HCT116 (cell line): ENCODE results near the gene PFN3. TPM values are rescaled to one million over a fixed set of nuclear protein-coding genes. Genes with fewer than 3 reads are reported as not detected.
A peak's percentile ranks its signal among the peaks of the same experiment; 100 is the strongest.

Experiments
- ATAC-seq: fragments of 200-7000 bp; cut with Tn5 transposase; 2 replicates; pipeline ENCODE4 v1.9.1; 2020; ENCODE audit warnings: mild to moderate bottlenecking, moderate library complexity
- BruUV-seq: library from RNA; stranded (reverse); fragments of 400-500 nt; replicated peaks from 2 replicates; lab custom pipeline; 2021; lab: Mats Ljungman, UMichigan
- CTCF ChIA-PET: fragments of 300-600 bp; sonication (Branson Sonifier 250); formaldehyde crosslinking; loops from one replicate; lab custom pipeline; 2021; ENCODE audit warnings: antibody characterized with exemption; lab: Charles Lee
- POLR2A ChIA-PET: fragments of 300-600, 350-600 bp; sonication (Branson Sonifier 250); formaldehyde crosslinking; loops from one replicate; lab custom pipeline; 2021; ENCODE audit warnings: antibody characterized with exemption; lab: Charles Lee
- RAD21 ChIA-PET, 2 experiments: fragments of 300-600 bp; sonication (Branson Sonifier 250); formaldehyde crosslinking; loops; one replicate each; lab custom pipeline; 2023; ENCODE audit warnings: low total read pairs in 2 of 2; ENCODE audit not compliant: uncharacterized antibody in 2 of 2, unreplicated experiment in 2 of 2, low non-redundant PET in 1 of 2; lab: Charles Lee
- DNase-seq: peaks from one replicate; pipeline ENCODE4 v3.0.0-alpha.2; 2010; ENCODE audit warnings: low read depth, low spot score
- H2AFZ ChIP-seq: fragments of 200-600 bp; shearing (Covaris generic), sonication (generic); 2 replicates; pipeline ENCODE4 v1.6.1; 2017; ENCODE audit warnings: low read depth, mixed run types, mixed read lengths, antibody characterized with exemption, low read length; ENCODE audit not compliant: poor library complexity, severe bottlenecking
- H3K27ac ChIP-seq: 2 replicates; pipeline ENCODE4 v1.5.1; 2012; ENCODE audit warnings: low read depth, low read length
- H3K27me3 ChIP-seq: fragments of 200-600 bp; sonication (generic); 2 replicates; pipeline ENCODE4 v1.6.1; 2016; ENCODE audit warnings: mixed run types, low read length, mixed read lengths; ENCODE audit not compliant: insufficient read depth
- H3K36me3 ChIP-seq, 2 experiments: fragments of 200-500 bp in 1 of 2; fragments of 200-600 bp in 1 of 2; sonication (Bioruptor generic) in 1 of 2; sonication (generic) in 1 of 2; 2 replicates each; pipeline versions ENCODE4 v1.5.1 to v1.6.1; 2014 to 2016; ENCODE audit warnings: low read length in 2 of 2, inconsistent platforms in 1 of 2, mixed read lengths in 1 of 2, mixed run types in 1 of 2; ENCODE audit not compliant: insufficient read depth in 2 of 2, control insufficient read depth in 1 of 2
- H3K4me1 ChIP-seq, 2 experiments: fragments of 200-600 bp in 1 of 2; sonication (generic) in 1 of 2; 2 replicates each; pipeline versions ENCODE4 v1.5.1 to v1.6.1; 2012 to 2017; ENCODE audit warnings: low read length in 2 of 2, inconsistent platforms in 1 of 2, mild to moderate bottlenecking in 1 of 2, mixed read lengths in 1 of 2, mixed run types in 1 of 2, moderate library complexity in 1 of 2; ENCODE audit not compliant: insufficient read depth in 2 of 2, control insufficient read depth in 1 of 2
- H3K4me2 ChIP-seq: fragments of 200-600 bp; sonication (generic); 2 replicates; pipeline ENCODE4 v1.6.1; 2017; ENCODE audit warnings: mixed run types, low read length, mixed read lengths
- H3K4me3 ChIP-seq, 2 experiments: fragments of 200-600 bp in 1 of 2; sonication (generic) in 1 of 2; replicated peaks in 1 of 2; 2 replicates each; pipeline ENCODE4 v1.5.1; 2011 to 2016; ENCODE audit warnings: low read length in 2 of 2, control low read depth in 1 of 2, low read depth in 1 of 2, mild to moderate bottlenecking in 1 of 2, mixed read lengths in 1 of 2, mixed run types in 1 of 2
- H3K79me2 ChIP-seq: fragments of 200-600 bp; sonication (generic); 2 replicates; pipeline ENCODE4 v1.6.1; 2017; ENCODE audit warnings: mild to moderate bottlenecking, mixed run types, low read length, moderate library complexity, mixed read lengths; ENCODE audit not compliant: insufficient read depth
- H3K9ac ChIP-seq: fragments of 200-600 bp; sonication (generic); 2 replicates; pipeline ENCODE4 v1.6.1; 2016; ENCODE audit warnings: low read length, mixed read lengths
- H3K9me2 ChIP-seq: fragments of 200-600 bp; sonication (generic), shearing (Covaris generic); 2 replicates; pipeline ENCODE4 v1.6.1; 2017; ENCODE audit warnings: mixed run types, mild to moderate bottlenecking, moderate library complexity; ENCODE audit not compliant: insufficient read depth
- H3K9me3 ChIP-seq, 2 experiments: fragments of 200-500 bp in 1 of 2; fragments of 200-600 bp in 1 of 2; sonication (Bioruptor generic) in 1 of 2; sonication (generic) in 1 of 2; 2 replicates each; pipeline ENCODE4 v1.6.1; 2014 to 2017; ENCODE audit warnings: low read length in 2 of 2, mixed read lengths in 2 of 2, inconsistent platforms in 1 of 2, low read depth in 1 of 2, mild to moderate bottlenecking in 1 of 2, mixed run types in 1 of 2, moderate library complexity in 1 of 2; ENCODE audit not compliant: control insufficient read depth in 1 of 2, insufficient read depth in 1 of 2
- H4K20me1 ChIP-seq: fragments of 200-600 bp; sonication (generic), shearing (Covaris generic); 2 replicates; pipeline ENCODE4 v1.6.1; 2017; ENCODE audit warnings: mixed run types, mild to moderate bottlenecking, moderate library complexity; ENCODE audit not compliant: insufficient read depth
- ATF3 ChIP-seq: IDR thresholded peaks from 2 replicates; pipeline ENCODE4 v1.6.1; 2012
- CBX3 ChIP-seq: IDR thresholded peaks from 2 replicates; pipeline ENCODE4 v1.6.1; 2012; ENCODE audit warnings: low read depth
- CEBPB ChIP-seq: IDR thresholded peaks from 2 replicates; pipeline ENCODE4 v1.6.1; 2012; ENCODE audit warnings: low read depth
- CTCF ChIP-seq, 3 experiments: fragments of 200-600 bp in 1 of 3; sonication (generic) in 1 of 3; IDR thresholded peaks in 2 of 3; conservative IDR thresholded peaks in 1 of 3; 2 replicates each; pipeline ENCODE4 v1.5.1; 2012 to 2017; ENCODE audit warnings: low read depth in 2 of 3, low read length in 2 of 3, antibody characterized with exemption in 1 of 3, borderline replicate concordance in 1 of 3, control low read depth in 1 of 3, mild to moderate bottlenecking in 1 of 3, mixed read lengths in 1 of 3, mixed run types in 1 of 3, moderate library complexity in 1 of 3; ENCODE audit not compliant: insufficient read depth in 1 of 3
- EZH2 ChIP-seq: fragments of 200-600 bp; sonication (generic); IDR thresholded peaks from 2 replicates; pipeline ENCODE4 v1.6.1; 2017; ENCODE audit warnings: antibody characterized with exemption, mixed run types
- JUND ChIP-seq: IDR thresholded peaks from 2 replicates; pipeline ENCODE4 v1.6.1; 2012
- RAD21 ChIP-seq: IDR thresholded peaks from 2 replicates; pipeline ENCODE4 v1.6.1; 2012; ENCODE audit warnings: low read depth, mild to moderate bottlenecking
- SIN3A ChIP-seq: IDR thresholded peaks from 2 replicates; pipeline ENCODE4 v1.6.1; 2012; ENCODE audit warnings: low read depth
- SP1 ChIP-seq: IDR thresholded peaks from 2 replicates; pipeline ENCODE4 v1.6.1; 2012; ENCODE audit warnings: low read depth
- SRF ChIP-seq: IDR thresholded peaks from 2 replicates; pipeline ENCODE4 v1.6.1; 2012; ENCODE audit warnings: low read depth
- YY1 ChIP-seq: IDR thresholded peaks from 2 replicates; pipeline ENCODE4 v1.6.1; 2011; ENCODE audit warnings: low read length, low read depth, moderate library complexity, mild to moderate bottlenecking; ENCODE audit not compliant: insufficient replicate concordance; ENCODE audit errors: extremely low read depth
- ZFX ChIP-seq: fragments of 450-650 bp; IDR thresholded peaks from 2 replicates; pipeline ENCODE4 v1.6.1; 2017
- intact Hi-C: fragments of 100-400 bp; cut with micrococcal nuclease; formaldehyde crosslinking; loops from 2 replicates; pipeline ENCODE4 v1.10.0; 2022
- total RNA-seq: library from RNA; stranded (reverse); gene quantifications from one replicate; pipeline ENCODE4 v1.2.1, GENCODE V29; 2021; ENCODE audit not compliant: unreplicated experiment
- TF ChIP-seq, protein P1 (sequence below): IDR thresholded peaks from 2 replicates; pipeline ENCODE4 v1.6.1; 2012; ENCODE audit warnings: low read depth

The PFN3 gene
- total RNA-seq, 1 experiment from 2014 or later, result not detected

GRCh38 chr5:177427919-177428573, 27.6 kb upstream of the PFN3 start:
- Histone ChIP-seq H3K4me3 (peak overlapping the region; percentile 80 to 98), H3K9ac (peak overlapping the region; percentile 98), H3K4me1 (peaks cover 15 to 28% of the 10 kb centered on the region in 2 experiments), H3K27me3 (no peaks in the 10 kb centered on the region), H3K36me3 (peaks cover 9 to 17% of the 10 kb centered on the region in 2 experiments; a peak in 3 of 4 replicates), H2AFZ (no peak overlapping the region), H3K9me2 (no peaks in the 10 kb centered on the region), H3K4me2 (peak overlapping the region; percentile 100), H3K27ac (peak overlapping the region; percentile 94), H3K9me3 (no peaks in the 10 kb centered on the region), H4K20me1 (no peaks in the 10 kb centered on the region)
- BruUV-seq, result no TSS peak
- ATAC-seq (no peak), DNase-seq (no peak)
- CTCF ChIA-PET, result interaction anchor here (2.3 kb wide), 1 partner anchor 118 kb away, joined by 6 read pairs; no protein-coding TSS in a partner anchor
- POLR2A ChIA-PET, result interaction anchor here (0.9 to 2.0 kb wide), 2 partner anchors 19 to 24 kb away, joined by 3 to 15 read pairs; no protein-coding TSS in a partner anchor
- RAD21 ChIA-PET, result no interaction called here
- intact Hi-C loops, result no loop called here
- TF ChIP-seq RAD21, result no peak
- TF ChIP-seq ZFX, result no peak
- TF ChIP-seq SP1, result no peak
- no peak for TF ChIP-seq CEBPB
- no peak for TF ChIP-seq CBX3
- TF ChIP-seq SIN3A, result no peak
- TF ChIP-seq YY1, result no peak
- no peak for TF ChIP-seq SRF
- no peak for TF ChIP-seq CTCF (IDR thresholded peaks at IDR 0.05 in 2 of 3, conservative IDR thresholded peaks at IDR 0.05 in 1 of 3; ENCODE audit: borderline replicate concordance in 1 of 3, insufficient read depth in 1 of 3, low read depth in 2 of 3, low read length in 2 of 3)
- TF ChIP-seq JUND, result no peak
- TF ChIP-seq ATF3, result no peak
- no peak for TF ChIP-seq EZH2
- TF ChIP-seq, protein P1, sequence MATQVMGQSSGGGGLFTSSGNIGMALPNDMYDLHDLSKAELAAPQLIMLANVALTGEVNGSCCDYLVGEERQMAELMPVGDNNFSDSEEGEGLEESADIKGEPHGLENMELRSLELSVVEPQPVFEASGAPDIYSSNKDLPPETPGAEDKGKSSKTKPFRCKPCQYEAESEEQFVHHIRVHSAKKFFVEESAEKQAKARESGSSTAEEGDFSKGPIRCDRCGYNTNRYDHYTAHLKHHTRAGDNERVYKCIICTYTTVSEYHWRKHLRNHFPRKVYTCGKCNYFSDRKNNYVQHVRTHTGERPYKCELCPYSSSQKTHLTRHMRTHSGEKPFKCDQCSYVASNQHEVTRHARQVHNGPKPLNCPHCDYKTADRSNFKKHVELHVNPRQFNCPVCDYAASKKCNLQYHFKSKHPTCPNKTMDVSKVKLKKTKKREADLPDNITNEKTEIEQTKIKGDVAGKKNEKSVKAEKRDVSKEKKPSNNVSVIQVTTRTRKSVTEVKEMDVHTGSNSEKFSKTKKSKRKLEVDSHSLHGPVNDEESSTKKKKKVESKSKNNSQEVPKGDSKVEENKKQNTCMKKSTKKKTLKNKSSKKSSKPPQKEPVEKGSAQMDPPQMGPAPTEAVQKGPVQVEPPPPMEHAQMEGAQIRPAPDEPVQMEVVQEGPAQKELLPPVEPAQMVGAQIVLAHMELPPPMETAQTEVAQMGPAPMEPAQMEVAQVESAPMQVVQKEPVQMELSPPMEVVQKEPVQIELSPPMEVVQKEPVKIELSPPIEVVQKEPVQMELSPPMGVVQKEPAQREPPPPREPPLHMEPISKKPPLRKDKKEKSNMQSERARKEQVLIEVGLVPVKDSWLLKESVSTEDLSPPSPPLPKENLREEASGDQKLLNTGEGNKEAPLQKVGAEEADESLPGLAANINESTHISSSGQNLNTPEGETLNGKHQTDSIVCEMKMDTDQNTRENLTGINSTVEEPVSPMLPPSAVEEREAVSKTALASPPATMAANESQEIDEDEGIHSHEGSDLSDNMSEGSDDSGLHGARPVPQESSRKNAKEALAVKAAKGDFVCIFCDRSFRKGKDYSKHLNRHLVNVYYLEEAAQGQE, result no peak
- TF ChIP-seq, all 23 proteins: peak for 0
- H3K79me2 ChIP-seq, result peaks cover 39% of the 10 kb centered on the region
